A549 (cell line): Measurements from ENCODE around the gene MAOB.

Experiments used
- CTCF ChIP-seq: fragments of >200 bp; sonication (Bioruptor Twin); formaldehyde crosslinking; IDR thresholded peaks from 3 replicates; pipeline ENCODE4 v1.5.1; 2016
- ELK1 ChIP-seq: fragments of 150-350 bp; IDR thresholded peaks from 2 replicates; pipeline ENCODE4 v1.6.1; 2014; ENCODE audit warnings: low read depth, mild to moderate bottlenecking, low read length
- HOXA7 ChIP-seq: fragments of 250-450 bp; sonication (Bioruptor Pico); IDR thresholded peaks from 2 replicates; pipeline ENCODE4 v1.5.0; 2020; ENCODE audit warnings: mild to moderate bottlenecking, moderate library complexity
- JUNB ChIP-seq: fragments of >200 bp; sonication (Bioruptor Twin); formaldehyde crosslinking; IDR thresholded peaks from 2 replicates; pipeline ENCODE4 v1.6.1; 2016
- MAZ ChIP-seq: fragments of 150-350 bp; IDR thresholded peaks from 2 replicates; pipeline ENCODE4 v1.6.1; 2014; ENCODE audit warnings: antibody characterized with exemption, low read depth, low read length, borderline replicate concordance
- NFE2L2 ChIP-seq: fragments of 150-350 bp; conservative IDR thresholded peaks from 2 replicates; pipeline ENCODE4 v1.6.1; 2014; ENCODE audit warnings: low read length
- POLR2A ChIP-seq: IDR thresholded peaks from 2 replicates; pipeline ENCODE4 v1.6.1; 2012; ENCODE audit warnings: mild to moderate bottlenecking, low read length
- USF2 ChIP-seq: fragments of 450-650 bp; IDR thresholded peaks from 2 replicates; pipeline ENCODE4 v1.6.1; 2014; ENCODE audit warnings: antibody characterized with exemption

- TF ChIP-seq CTCF (no peak), NFE2L2 (no peak), POLR2A (no peak), ELK1 (no peak), USF2 (no peak), JUNB (no peak), HOXA7 (CRISPR knock-in tag) (no peak), MAZ (no peak)
Observed at GRCh38 chrX:43885617-43886016, 3.4 kb upstream of the MAOB start.
